Cardiac muscle cell (in vitro differentiated cells and primary cell): Measurements from ENCODE around the gene IRF5. TPM values are rescaled to one million over a fixed set of nuclear protein-coding genes. Genes with fewer than 3 reads are reported as not detected.
"Not testable (repeated sequence)": the region's sequence is repeated elsewhere in the genome, so short reads cannot be mapped to it uniquely, and the experiment has no call there.

Experiments used
- DNase-seq, 2 donors: peaks; one replicate each; pipeline versions ENCODE4 v3.0.0 to v3.0.0-alpha.2; 2010 to 2017; ENCODE audit warnings: low read depth in 1 of 2, low spot score in 1 of 2
- H3K27ac ChIP-seq: fragments of 200-600 bp; sonication (generic); 2 replicates; pipeline ENCODE4 v1.5.1; 2016
- H3K27me3 ChIP-seq: fragments of 200-600 bp; sonication (generic); 2 replicates; pipeline ENCODE4 v1.6.0; 2016; ENCODE audit warnings: control low read depth
- H3K36me3 ChIP-seq: fragments of 200-600 bp; sonication (generic); 2 replicates; pipeline ENCODE4 v1.5.1; 2016; ENCODE audit warnings: control low read depth
- H3K4me1 ChIP-seq: fragments of 200-600 bp; sonication (generic); 2 replicates; pipeline ENCODE4 v1.8.1; 2017; ENCODE audit warnings: low read depth, mild to moderate bottlenecking, mixed run types
- H3K4me3 ChIP-seq: fragments of 200-600 bp; sonication (generic); 2 replicates; pipeline ENCODE4 v1.5.1; 2016; ENCODE audit warnings: mild to moderate bottlenecking
- H3K9me3 ChIP-seq: fragments of 200-600 bp; sonication (generic); 2 replicates; pipeline ENCODE4 v1.5.1; 2017; ENCODE audit warnings: low read depth, mild to moderate bottlenecking, control low read depth
- CTCF ChIP-seq: IDR thresholded peaks from 2 replicates; pipeline ENCODE4 v1.5.1; 2012; ENCODE audit warnings: low read depth, mild to moderate bottlenecking, low read length
- polyA plus RNA-seq: library from polyadenylated mRNA; unstranded; fragments of >200 nt; fragmentation: Nextera tagmentation; extraction: Ambion mirVana; gene quantifications from 2 replicates; pipeline ENCODE4 v1.2.1, GENCODE V29; 2016
- total RNA-seq: library from RNA; depleted of rRNA; stranded (reverse); fragments of >200 nt; gene quantifications from 2 replicates; pipeline ENCODE4 v1.2.3, GENCODE V29; 2016

The IRF5 gene
- total and polyA plus RNA-seq, 2 experiments from 2014 or later, result not detected

GRCh38 chr7:128939075-128939860 is 1.5 kb downstream of the IRF5 start:
- H3K27ac ChIP-seq, result no peak overlapping the region
- peaks cover 81% of the 10 kb centered on the region for H3K27me3 ChIP-seq
- H3K36me3 ChIP-seq, result no peaks in the 10 kb centered on the region
- DNase-seq, result no peak
- H3K4me3 ChIP-seq, result no peak overlapping the region
- no peaks in the 10 kb centered on the region for H3K9me3 ChIP-seq
- H3K4me1 ChIP-seq, result no peaks in the 10 kb centered on the region
- no peak for TF ChIP-seq CTCF

GRCh38 chr7:128939861-128940410 is 2.2 kb downstream of the IRF5 start:
- Histone ChIP-seq H3K9me3 (no peaks in the 10 kb centered on the region), H3K4me3 (no peak overlapping the region), H3K4me1 (no peaks in the 10 kb centered on the region), H3K27ac (no peak overlapping the region), H3K36me3 (no peaks in the 10 kb centered on the region), H3K27me3 (peaks cover 74% of the 10 kb centered on the region)
- TF ChIP-seq CTCF, result no peak
- no peak for DNase-seq

- Histone ChIP-seq H3K36me3 (no peaks in the 10 kb centered on the region), H3K27me3 (peaks cover 67% of the 10 kb centered on the region), H3K4me3 (no peak overlapping the region), H3K9me3 (no peaks in the 10 kb centered on the region), H3K27ac (no peak overlapping the region), H3K4me1 (no peaks in the 10 kb centered on the region)
- DNase-seq, result no peak
- no peak for TF ChIP-seq CTCF
Measured at GRCh38 chr7:128940494-128941322, 3.0 kb downstream of the IRF5 start.

- TF ChIP-seq CTCF, result no peak
- Histone ChIP-seq H3K27me3 (peaks cover 60% of the 10 kb centered on the region), H3K36me3 (no peaks in the 10 kb centered on the region), H3K4me1 (no peaks in the 10 kb centered on the region), H3K4me3 (no peak overlapping the region), H3K27ac (no peak overlapping the region), H3K9me3 (no peaks in the 10 kb centered on the region)
- DNase-seq, result no peak
Measured at GRCh38 chr7:128941323-128941890, 3.7 kb downstream of the IRF5 start.

GRCh38 chr7:128941946-128942526 is 4.3 kb downstream of the IRF5 start:
- H3K4me1 ChIP-seq, result no peaks in the 10 kb centered on the region
- H3K27me3 ChIP-seq, result peaks cover 53% of the 10 kb centered on the region
- no peak overlapping the region for H3K4me3 ChIP-seq
- H3K36me3 ChIP-seq, result no peaks in the 10 kb centered on the region
- no peak for TF ChIP-seq CTCF
- no peak overlapping the region for H3K27ac ChIP-seq
- DNase-seq, result no peak
- H3K9me3 ChIP-seq, result no peaks in the 10 kb centered on the region

- H3K27ac ChIP-seq, H3K4me3 ChIP-seq, H3K9me3 ChIP-seq, DNase-seq, H3K36me3 ChIP-seq, H3K4me1 ChIP-seq: not testable (repeated sequence)
- peaks cover 41% of the 10 kb centered on the region for H3K27me3 ChIP-seq
Measured at GRCh38 chr7:128943251-128943650, 5.5 kb downstream of the IRF5 start.
